Gastroesophageal sphincter (tissue), 3 donors: ENCODE results near the gene CPN2.

ENCODE experiments used
- CTCF ChIP-seq, 4 experiments: fragments of 200-600 bp in 2 of 4; fragments of 450-650 bp in 2 of 4; sonication (generic) in 1 of 4; IDR thresholded peaks; one replicate each; pipeline ENCODE4 v1.5.1; 2017 to 2019; ENCODE audit warnings: antibody characterized with exemption in 4 of 4, mild to moderate bottlenecking in 2 of 4, moderate library complexity in 2 of 4
- EP300 ChIP-seq: sonication (generic); formaldehyde crosslinking; IDR thresholded peaks from one replicate; pipeline ENCODE4 v1.6.1; 2017; ENCODE audit warnings: antibody characterized with exemption, mild to moderate bottlenecking
- POLR2A ChIP-seq, 2 donors: fragments of 450-650 bp; IDR thresholded peaks; one replicate each; pipeline ENCODE4 v1.6.1; 2017; ENCODE audit warnings: antibody characterized with exemption in 2 of 2, mild to moderate bottlenecking in 2 of 2, moderate library complexity in 1 of 2
- POLR2AphosphoS5 ChIP-seq: sonication (generic); formaldehyde crosslinking; IDR thresholded peaks from one replicate; pipeline ENCODE4 v1.6.1; 2017; ENCODE audit warnings: antibody characterized with exemption

- TF ChIP-seq CTCF (IDR thresholded peaks at IDR 0.05) (no peak), EP300 (no peak), POLR2AphosphoS5 (no peak), POLR2A (IDR thresholded peaks at IDR 0.05) (no peak)
These were observed 13.0 kb downstream of the CPN2 start for GRCh38 chr3:194337965-194338753.
